GM13976 (cell line): ENCODE results near the gene IP6K2.
"Not testable (repeated sequence)": the region's sequence is repeated elsewhere in the genome, so short reads cannot be mapped to it uniquely, and the experiment has no call there.

ENCODE experiments used
- DNase-seq: peaks from one replicate; pipeline ENCODE4 v3.0.0; 2012; ENCODE audit warnings: low spot score
- CTCF ChIP-seq: IDR thresholded peaks from 2 replicates; pipeline ENCODE4 v1.5.1; 2012; ENCODE audit warnings: borderline replicate concordance, mild to moderate bottlenecking; ENCODE audit not compliant: insufficient read depth; ENCODE audit errors: extremely low read depth, missing control alignments, control extremely low read depth
- in situ Hi-C: fragments of 300-500 bp; cut with MboI; formaldehyde crosslinking; loops from one replicate; pipeline ENCODE4 v1.12.0; 2022; ENCODE audit warnings: low sequenced_read_pairs, mixed read lengths, inconsistent platforms; ENCODE audit not compliant: unreplicated experiment

IP6K2 gene

GRCh38 chr3:48739617-48739954 is 22.6 kb upstream of the IP6K2 start:
- DNase-seq, result peak; percentile 38
- TF ChIP-seq CTCF, result no peak
- in situ Hi-C loops, result no loop called here

- TF ChIP-seq CTCF, result no peak
- DNase-seq, result no peak
- in situ Hi-C loops, result no loop called here
These were observed 22.1 kb upstream of the IP6K2 start for GRCh38 chr3:48738926-48739616.

- in situ Hi-C loops, result no loop called here
- no peak for TF ChIP-seq CTCF
These were observed 21.1 kb upstream of the IP6K2 start for GRCh38 chr3:48738144-48738536.

GRCh38 chr3:48735075-48735767 is 18.2 kb upstream of the IP6K2 start:
- DNase-seq, in situ Hi-C loops: not testable (repeated sequence)

More at GRCh38 chr3:48738144-48738536, 21.1 kb upstream of the IP6K2 start:
- DNase-seq, result no peak

GRCh38 chr3:48734541-48734940 is 17.5 kb upstream of the IP6K2 start:
- DNase-seq, in situ Hi-C loops: not testable (repeated sequence)

GRCh38 chr3:48733752-48734518 is 16.9 kb upstream of the IP6K2 start:
- DNase-seq, in situ Hi-C loops: not testable (repeated sequence)

- TF ChIP-seq CTCF, result no peak
- in situ Hi-C loops, result no loop called here
- no peak for DNase-seq
These were observed 10.5 kb upstream of the IP6K2 start for GRCh38 chr3:48727511-48727910.

GRCh38 chr3:48725185-48725855 is 8.3 kb upstream of the IP6K2 start:
- DNase-seq, in situ Hi-C loops: not testable (repeated sequence)
